Fibroblast of mammary gland (primary cell): ENCODE results near the gene TEAD1.

ENCODE experiments used
- DNase-seq: peaks from one replicate; pipeline ENCODE4 v3.0.0-alpha.2; 2010; ENCODE audit warnings: low read depth
- H3K4me3 ChIP-seq: 2 replicates; pipeline ENCODE4 v1.5.1; 2011; ENCODE audit warnings: low read depth, mild to moderate bottlenecking, low read length, moderate library complexity; ENCODE audit not compliant: control insufficient read depth
- CTCF ChIP-seq: conservative IDR thresholded peaks from 2 replicates; pipeline ENCODE4 v1.5.1; 2011; ENCODE audit warnings: low read depth, low read length, inconsistent platforms; ENCODE audit not compliant: control insufficient read depth, insufficient read depth

The TEAD1 gene

GRCh38 chr11:12799334-12799835 lies 125.2 kb downstream of the TEAD1 start:
- TF ChIP-seq CTCF, result no peak
- no peak overlapping the region for H3K4me3 ChIP-seq
- no peak for DNase-seq

GRCh38 chr11:12800032-12800671 lies 125.9 kb downstream of the TEAD1 start:
- peak; percentile 64 for DNase-seq
- H3K4me3 ChIP-seq, result no peak overlapping the region
- no peak for TF ChIP-seq CTCF

- TF ChIP-seq CTCF, result no peak
These were observed 126.7 kb downstream of the TEAD1 start for GRCh38 chr11:12800871-12801270.

GRCh38 chr11:12801976-12802375 lies 127.8 kb downstream of the TEAD1 start:
- TF ChIP-seq CTCF, result no peak
- DNase-seq, result no peak
- H3K4me3 ChIP-seq, result no peak overlapping the region

More at GRCh38 chr11:12800871-12801270, 126.7 kb downstream of the TEAD1 start:
- no peak for DNase-seq
- H3K4me3 ChIP-seq, result no peak overlapping the region

GRCh38 chr11:12802418-12803085 lies 128.3 kb downstream of the TEAD1 start:
- no peak for TF ChIP-seq CTCF
- DNase-seq, result peak; percentile 58
- no peak overlapping the region for H3K4me3 ChIP-seq

- H3K4me3 ChIP-seq, result no peak overlapping the region
- no peak for TF ChIP-seq CTCF
These were observed 129.0 kb downstream of the TEAD1 start for GRCh38 chr11:12803086-12803826.

More at GRCh38 chr11:12803086-12803826, 129.0 kb downstream of the TEAD1 start:
- peak; percentile 73 for DNase-seq
